ENCODE results near the gene ABCA9.
A peak's percentile ranks its signal among the peaks of the same experiment; 100 is the strongest.

ABCA9 gene

GRCh38 chr17:69057280-69057679 is 3.4 kb downstream of the ABCA9 start:
- Histone ChIP-seq H3K36me3 (no peaks in the 10 kb centered on the region), H3K4me3 (ENCODE audit: low read depth in 1 of 2, low read length in 1 of 2) (no peak overlapping the region), H3K9me3 (no peaks in the 10 kb centered on the region), H3K27me3 (no peaks in the 10 kb centered on the region), H3K4me1 (ENCODE audit: control insufficient read depth in 1 of 2, insufficient read depth in 1 of 2, low read depth in 1 of 2, low read length in 1 of 2) (no peaks in the 10 kb centered on the region), H3K27ac (no peak overlapping the region)
- TF ChIP-seq CTCF (IDR thresholded peaks at IDR 0.05): no peak

- H3K36me3 ChIP-seq: no peaks in the 10 kb centered on the region
- H3K4me1 ChIP-seq (ENCODE audit: control insufficient read depth in 1 of 2, insufficient read depth in 1 of 2, low read depth in 1 of 2, low read length in 1 of 2): peaks cover under 1 to 2% of the 10 kb centered on the region in 2 experiments
- no peak overlapping the region for H3K27ac ChIP-seq
- no peak overlapping the region for H3K4me3 ChIP-seq (ENCODE audit: low read depth in 1 of 2, low read length in 1 of 2)
- TF ChIP-seq CTCF (IDR thresholded peaks at IDR 0.05): no peak
- H3K27me3 ChIP-seq: no peaks in the 10 kb centered on the region
- H3K9me3 ChIP-seq: no peaks in the 10 kb centered on the region
These were observed 4.4 kb downstream of the ABCA9 start for GRCh38 chr17:69056179-69056823.

- Histone ChIP-seq H3K27ac (no peak overlapping the region), H3K27me3 (no peaks in the 10 kb centered on the region), H3K9me3 (no peaks in the 10 kb centered on the region), H3K4me1 (ENCODE audit: control insufficient read depth in 1 of 2, insufficient read depth in 1 of 2, low read depth in 1 of 2, low read length in 1 of 2) (peaks cover 6 to 8% of the 10 kb centered on the region in 2 experiments), H3K36me3 (no peaks in the 10 kb centered on the region), H3K4me3 (ENCODE audit: low read depth in 1 of 2, low read length in 1 of 2) (no peak overlapping the region)
- no peak for TF ChIP-seq CTCF (IDR thresholded peaks at IDR 0.05)
These were observed 5.4 kb downstream of the ABCA9 start for GRCh38 chr17:69055334-69055733.

GRCh38 chr17:69050999-69051775 is 9.5 kb downstream of the ABCA9 start:
- no peak for TF ChIP-seq CTCF (IDR thresholded peaks at IDR 0.05)
- Histone ChIP-seq H3K27ac (no peak overlapping the region), H3K36me3 (no peaks in the 10 kb centered on the region), H3K4me1 (ENCODE audit: control insufficient read depth in 1 of 2, insufficient read depth in 1 of 2, low read depth in 1 of 2, low read length in 1 of 2) (peaks cover 28 to 37% of the 10 kb centered on the region in 2 experiments), H3K27me3 (no peaks in the 10 kb centered on the region), H3K9me3 (no peaks in the 10 kb centered on the region), H3K4me3 (ENCODE audit: low read depth in 1 of 2, low read length in 1 of 2) (no peak overlapping the region)

- Histone ChIP-seq H3K9me3 (no peaks in the 10 kb centered on the region), H3K36me3 (no peaks in the 10 kb centered on the region), H3K27me3 (no peaks in the 10 kb centered on the region), H3K27ac (peak overlapping the region; percentile 87), H3K4me1 (ENCODE audit: control insufficient read depth in 1 of 2, insufficient read depth in 1 of 2, low read depth in 1 of 2, low read length in 1 of 2) (peaks cover 30 to 37% of the 10 kb centered on the region in 2 experiments), H3K4me3 (ENCODE audit: low read depth in 1 of 2, low read length in 1 of 2) (no peak overlapping the region)
- TF ChIP-seq CTCF (IDR thresholded peaks at IDR 0.05): no peak
These were observed 12.1 kb downstream of the ABCA9 start for GRCh38 chr17:69048634-69049033.

All from neutrophil (primary cell).